A549 (cell line): Measurements from ENCODE around the gene EMC6. TPM values are rescaled to one million over a fixed set of nuclear protein-coding genes. Genes with fewer than 3 reads are reported as not detected.

Source experiments
- EHMT2 ChIP-seq: fragments of 200-600 bp; sonication (generic); IDR thresholded peaks from 2 replicates; pipeline ENCODE4 v1.6.1; 2016; ENCODE audit warnings: antibody characterized with exemption, low read depth, mild to moderate bottlenecking, moderate library complexity
- GATA3 ChIP-seq: IDR thresholded peaks from 2 replicates; pipeline ENCODE4 v1.6.1; 2012; ENCODE audit warnings: borderline replicate concordance
- JUN ChIP-seq, 2 experiments: fragments of >200 bp; sonication (Bioruptor Twin); formaldehyde crosslinking; IDR thresholded peaks; 2 replicates in 1 of 2; 3 replicates in 1 of 2; pipeline ENCODE4 v1.6.1; 2016 to 2017
- POLR2A ChIP-seq: IDR thresholded peaks from 2 replicates; pipeline ENCODE4 v1.6.1; 2012; ENCODE audit warnings: mild to moderate bottlenecking, low read length
- polyA plus RNA-seq, 4 experiments: library from polyadenylated mRNA; depleted of rRNA in 3 of 4; stranded (reverse); fragments of >200 nt; fragmentation: RNase III in 1 of 4; extraction: RNeasy Plus Mini Kit Qiagen cat#74134 plus additional on column Dnase treatment in 1 of 4; gene quantifications; 2 replicates in 3 of 4; 3 replicates in 1 of 4; pipeline ENCODE4 v1.2.3, GENCODE V29; 2011 to 2017

Gene EMC6
- polyA plus RNA-seq, 2 of the 4 experiments (the other 2 are of a cell fraction), result 68.3 to 122 TPM

GRCh38 chr17:3719265-3719664 lies 50.7 kb downstream of the EMC6 start (continued):
- TF ChIP-seq EHMT2, result no peak
- no peak for TF ChIP-seq GATA3
- no peak for TF ChIP-seq POLR2A
- no peak for TF ChIP-seq JUN (IDR thresholded peaks at IDR 0.05)

Other genes with a start within 250 kb of the EMC6 start
- not detected in 2 replicates for gene OR1E2, start 235.0 kb upstream of the EMC6 start, polyA plus RNA-seq (2011; rRNA removed)
- gene OR1E2, start 235.0 kb upstream of the EMC6 start, polyA plus RNA-seq (2017; fragmentation: RNase III; extraction: RNeasy Plus Mini Kit Qiagen cat#74134 plus additional on column Dnase treatment), result not detected in 3 replicates
- not detected in 2 replicates for gene SPATA22, start 197.0 kb upstream of the EMC6 start, polyA plus RNA-seq (2011; rRNA removed)
- not detected in 3 replicates for gene SPATA22, start 197.0 kb upstream of the EMC6 start, polyA plus RNA-seq (2017; fragmentation: RNase III; extraction: RNeasy Plus Mini Kit Qiagen cat#74134 plus additional on column Dnase treatment)
- gene ASPA, start 192.8 kb upstream of the EMC6 start, polyA plus RNA-seq (2011; rRNA removed), result not detected in 2 replicates
- not detected in 3 replicates for gene ASPA, start 192.8 kb upstream of the EMC6 start, polyA plus RNA-seq (2017; fragmentation: RNase III; extraction: RNeasy Plus Mini Kit Qiagen cat#74134 plus additional on column Dnase treatment)
- 1.2 TPM in 2 replicates for gene TRPV3, start 111.0 kb upstream of the EMC6 start, polyA plus RNA-seq (2011; rRNA removed)
- gene TRPV3, start 111.0 kb upstream of the EMC6 start, polyA plus RNA-seq (2017; fragmentation: RNase III; extraction: RNeasy Plus Mini Kit Qiagen cat#74134 plus additional on column Dnase treatment), result 0.44 to 0.54 TPM (median 0.46 TPM) in 3 replicates
- 3.0 and 4.3 TPM in 2 replicates for gene TRPV1, start 59.4 kb upstream of the EMC6 start, polyA plus RNA-seq (2011; rRNA removed)
- gene TRPV1, start 59.4 kb upstream of the EMC6 start, polyA plus RNA-seq (2017; fragmentation: RNase III; extraction: RNeasy Plus Mini Kit Qiagen cat#74134 plus additional on column Dnase treatment), result 5.0 to 5.3 TPM (median 5.1 TPM) in 3 replicates
- 10.7 and 13.4 TPM in 2 replicates for gene SHPK, start 32.6 kb upstream of the EMC6 start, polyA plus RNA-seq (2011; rRNA removed)
- 9.5 to 11.2 TPM (median 10.9 TPM) in 3 replicates for gene SHPK, start 32.6 kb upstream of the EMC6 start, polyA plus RNA-seq (2017; fragmentation: RNase III; extraction: RNeasy Plus Mini Kit Qiagen cat#74134 plus additional on column Dnase treatment)
- gene CTNS, start 32.1 kb upstream of the EMC6 start, polyA plus RNA-seq (2011; rRNA removed), result 6.5 and 7.4 TPM in 2 replicates
- 15.5 to 20.3 TPM (median 16.3 TPM) in 3 replicates for gene CTNS, start 32.1 kb upstream of the EMC6 start, polyA plus RNA-seq (2017; fragmentation: RNase III; extraction: RNeasy Plus Mini Kit Qiagen cat#74134 plus additional on column Dnase treatment)
- gene TAX1BP3, start 234 bp upstream of the EMC6 start, polyA plus RNA-seq (2011; rRNA removed), result 89.1 and 122 TPM in 2 replicates
- 229 to 234 TPM (median 233 TPM) in 3 replicates for gene TAX1BP3, start 234 bp upstream of the EMC6 start, polyA plus RNA-seq (2017; fragmentation: RNase III; extraction: RNeasy Plus Mini Kit Qiagen cat#74134 plus additional on column Dnase treatment)
- 7.8 and 12.2 TPM in 2 replicates for gene P2RX5, start 27.3 kb downstream of the EMC6 start, polyA plus RNA-seq (2011; rRNA removed)
- 10.6 to 13.3 TPM (median 11.8 TPM) in 3 replicates for gene P2RX5, start 27.3 kb downstream of the EMC6 start, polyA plus RNA-seq (2017; fragmentation: RNase III; extraction: RNeasy Plus Mini Kit Qiagen cat#74134 plus additional on column Dnase treatment)
- gene HASPIN, start 55.1 kb downstream of the EMC6 start, polyA plus RNA-seq (2011; rRNA removed), result 8.7 and 10.0 TPM in 2 replicates
- gene HASPIN, start 55.1 kb downstream of the EMC6 start, polyA plus RNA-seq (2017; fragmentation: RNase III; extraction: RNeasy Plus Mini Kit Qiagen cat#74134 plus additional on column Dnase treatment), result 10.9 to 12.0 TPM (median 11.5 TPM) in 3 replicates
- gene ITGAE, start 132.4 kb downstream of the EMC6 start, polyA plus RNA-seq (2011; rRNA removed), result 154 and 165 TPM in 2 replicates
- gene ITGAE, start 132.4 kb downstream of the EMC6 start, polyA plus RNA-seq (2017; fragmentation: RNase III; extraction: RNeasy Plus Mini Kit Qiagen cat#74134 plus additional on column Dnase treatment), result 151 to 158 TPM (median 156 TPM) in 3 replicates
- 27.7 and 32.7 TPM in 2 replicates for gene NCBP3, start 177.4 kb downstream of the EMC6 start, polyA plus RNA-seq (2011; rRNA removed)
- gene NCBP3, start 177.4 kb downstream of the EMC6 start, polyA plus RNA-seq (2017; fragmentation: RNase III; extraction: RNeasy Plus Mini Kit Qiagen cat#74134 plus additional on column Dnase treatment), result 36.2 to 37.0 TPM (median 36.6 TPM) in 3 replicates
- 6.9 and 7.7 TPM in 2 replicates for gene CAMKK1, start 224.2 kb downstream of the EMC6 start, polyA plus RNA-seq (2011; rRNA removed)
- 12.6 to 15.3 TPM (median 14.8 TPM) in 3 replicates for gene CAMKK1, start 224.2 kb downstream of the EMC6 start, polyA plus RNA-seq (2017; fragmentation: RNase III; extraction: RNeasy Plus Mini Kit Qiagen cat#74134 plus additional on column Dnase treatment)
- gene P2RX1, start 247.7 kb downstream of the EMC6 start, polyA plus RNA-seq (2011; rRNA removed), result 0.03 and 0.05 TPM in 2 replicates
- 0.09 to 0.13 TPM in 2 of 3 replicates, not detected in the other for gene P2RX1, start 247.7 kb downstream of the EMC6 start, polyA plus RNA-seq (2017; fragmentation: RNase III; extraction: RNeasy Plus Mini Kit Qiagen cat#74134 plus additional on column Dnase treatment)